ENCODE results near the gene EPHA7. TPM values are rescaled to one million over a fixed set of nuclear protein-coding genes. Genes with fewer than 3 reads are reported as not detected.

EPHA7 gene
- total RNA-seq, 2 experiments from 2014 or later, result not detected

DNA sequence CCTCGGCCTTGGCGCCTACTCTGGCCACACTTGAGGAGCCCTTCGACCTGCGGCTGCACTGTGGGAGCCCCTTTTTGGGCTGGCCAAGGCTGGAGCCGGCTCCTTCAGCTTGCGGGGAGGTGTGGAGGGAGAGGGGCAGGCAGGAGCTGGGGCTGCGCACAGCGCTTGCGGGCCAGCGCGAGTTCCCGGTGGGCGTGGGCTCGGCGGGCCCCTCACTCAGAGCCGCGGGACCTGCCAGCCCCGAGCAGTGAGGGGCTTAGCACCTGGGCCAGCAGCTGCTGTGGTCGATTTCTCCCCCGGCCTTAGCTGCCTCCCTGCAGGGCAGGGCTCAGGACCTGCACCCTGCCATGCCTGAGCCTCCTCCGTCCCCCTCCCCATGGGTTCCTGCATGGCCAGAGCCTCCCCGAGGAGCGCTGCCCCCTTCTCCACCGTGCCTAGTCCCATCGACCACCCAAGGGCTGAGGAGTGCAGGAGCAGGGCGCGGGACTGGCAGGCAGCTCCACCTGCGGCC lies 136.8 kb downstream of the EPHA7 start:
- H3K9me3 Mint-ChIP-seq, result peaks cover 5% of the 10 kb centered on the region
- H3K4me3 Mint-ChIP-seq, result no peak overlapping the region
- TF ChIP-seq, protein P1, sequence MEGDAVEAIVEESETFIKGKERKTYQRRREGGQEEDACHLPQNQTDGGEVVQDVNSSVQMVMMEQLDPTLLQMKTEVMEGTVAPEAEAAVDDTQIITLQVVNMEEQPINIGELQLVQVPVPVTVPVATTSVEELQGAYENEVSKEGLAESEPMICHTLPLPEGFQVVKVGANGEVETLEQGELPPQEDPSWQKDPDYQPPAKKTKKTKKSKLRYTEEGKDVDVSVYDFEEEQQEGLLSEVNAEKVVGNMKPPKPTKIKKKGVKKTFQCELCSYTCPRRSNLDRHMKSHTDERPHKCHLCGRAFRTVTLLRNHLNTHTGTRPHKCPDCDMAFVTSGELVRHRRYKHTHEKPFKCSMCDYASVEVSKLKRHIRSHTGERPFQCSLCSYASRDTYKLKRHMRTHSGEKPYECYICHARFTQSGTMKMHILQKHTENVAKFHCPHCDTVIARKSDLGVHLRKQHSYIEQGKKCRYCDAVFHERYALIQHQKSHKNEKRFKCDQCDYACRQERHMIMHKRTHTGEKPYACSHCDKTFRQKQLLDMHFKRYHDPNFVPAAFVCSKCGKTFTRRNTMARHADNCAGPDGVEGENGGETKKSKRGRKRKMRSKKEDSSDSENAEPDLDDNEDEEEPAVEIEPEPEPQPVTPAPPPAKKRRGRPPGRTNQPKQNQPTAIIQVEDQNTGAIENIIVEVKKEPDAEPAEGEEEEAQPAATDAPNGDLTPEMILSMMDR (IDR thresholded peaks at IDR 0.05), result no peak
- ChIA-PET CTCF (no interaction called here), POLR2A (no interaction called here)
- Histone ChIP-seq H3K4me3 (ENCODE audit: low read length) (no peak overlapping the region), H3K27ac (ENCODE audit: low read depth in 1 of 2, low read length in 2 of 2) (no peak overlapping the region), H3K4me1 (ENCODE audit: insufficient read depth, low read length) (no peaks in the 10 kb centered on the region), H3K27me3 (ENCODE audit: control insufficient read depth in 1 of 2, insufficient read depth in 2 of 2, low read length in 2 of 2) (no peaks in the 10 kb centered on the region), H3K36me3 (ENCODE audit: insufficient read depth, low read length) (no peaks in the 10 kb centered on the region), H3K9me3 (ENCODE audit: control insufficient read depth in 1 of 2, insufficient read depth in 1 of 2, low read length in 2 of 2) (peaks cover 0 to 7% of the 10 kb centered on the region in 2 experiments)
- intact Hi-C loops (cut with DNase I, micrococcal nuclease), result no loop called here
- no peak for ATAC-seq (ENCODE audit: poor library complexity)
- H3K36me3 Mint-ChIP-seq (ENCODE audit: low read depth), result no peaks in the 10 kb centered on the region
- no peak overlapping the region for H3K27ac Mint-ChIP-seq
- DNase-seq, result peak in 1 of 14 experiments; percentile 9
- H3K4me1 Mint-ChIP-seq (ENCODE audit: low read depth), result no peaks in the 10 kb centered on the region
- H3K27me3 Mint-ChIP-seq, result no peaks in the 10 kb centered on the region

DNA sequence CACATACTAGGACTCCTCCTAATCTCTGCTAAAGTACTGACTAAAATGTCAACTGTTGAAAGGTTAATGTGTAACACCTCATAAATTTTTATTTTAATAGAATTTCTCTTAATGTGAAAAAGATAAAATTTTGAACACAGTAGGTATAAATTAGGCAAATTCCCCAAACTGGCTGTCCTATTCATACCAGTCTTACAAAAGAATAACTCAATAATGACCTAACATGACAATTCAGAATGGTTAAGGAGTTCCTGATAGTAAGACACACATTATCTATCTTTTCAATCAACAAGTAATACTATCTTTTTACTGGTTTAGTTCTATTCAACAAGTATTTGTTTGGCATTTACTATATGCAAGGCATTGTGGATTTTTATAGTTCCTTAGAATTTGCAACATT lies 141.1 kb downstream of the EPHA7 start:
- Mint-ChIP-seq H3K4me1 (ENCODE audit: low read depth) (no peaks in the 10 kb centered on the region), H3K36me3 (ENCODE audit: low read depth) (no peaks in the 10 kb centered on the region), H3K27ac (no peak overlapping the region), H3K9me3 (no peaks in the 10 kb centered on the region), H3K4me3 (no peak overlapping the region), H3K27me3 (no peaks in the 10 kb centered on the region)
- CTCF ChIA-PET, result no interaction called here
- TF ChIP-seq, protein P1 (IDR thresholded peaks at IDR 0.05), result no peak
- ATAC-seq (ENCODE audit: poor library complexity) (no peak), DNase-seq (no peak)
- intact Hi-C loops (cut with DNase I, micrococcal nuclease), result no loop called here
- POLR2A ChIA-PET, result no interaction called here
- no peak overlapping the region for H3K27ac ChIP-seq (ENCODE audit: low read depth in 1 of 2, low read length in 2 of 2)
- no peaks in the 10 kb centered on the region for H3K36me3 ChIP-seq (ENCODE audit: insufficient read depth, low read length)
- H3K4me1 ChIP-seq (ENCODE audit: insufficient read depth, low read length), result no peaks in the 10 kb centered on the region
- no peaks in the 10 kb centered on the region for H3K27me3 ChIP-seq (ENCODE audit: control insufficient read depth in 1 of 2, insufficient read depth in 2 of 2, low read length in 2 of 2)
- peaks cover 0 to 7% of the 10 kb centered on the region in 2 experiments for H3K9me3 ChIP-seq (ENCODE audit: control insufficient read depth in 1 of 2, insufficient read depth in 1 of 2, low read length in 2 of 2)
- no peak overlapping the region for H3K4me3 ChIP-seq (ENCODE audit: low read length)

DNA sequence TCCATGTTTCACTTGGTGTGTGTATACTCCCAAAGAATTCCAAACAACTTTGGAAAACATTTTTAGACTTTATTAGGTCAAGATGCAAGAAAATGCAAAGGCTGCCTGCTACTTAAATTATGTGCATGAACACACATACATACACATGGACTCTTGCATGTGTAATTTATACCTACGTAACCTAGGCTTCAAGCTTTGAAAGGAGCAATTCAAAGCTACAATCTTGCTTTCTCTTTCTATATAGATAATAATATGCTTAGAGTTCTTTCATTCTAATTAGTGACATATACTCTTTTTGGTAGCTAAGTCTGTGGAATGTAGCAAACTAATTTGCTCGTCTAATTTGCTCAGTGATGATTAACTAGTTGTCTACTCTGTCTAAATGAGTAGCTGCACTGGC lies 146.5 kb downstream of the EPHA7 start:
- Histone ChIP-seq H3K36me3 (ENCODE audit: insufficient read depth, low read length) (no peaks in the 10 kb centered on the region), H3K27ac (ENCODE audit: low read depth in 1 of 2, low read length in 2 of 2) (no peak overlapping the region), H3K4me3 (ENCODE audit: low read length) (no peak overlapping the region), H3K9me3 (ENCODE audit: control insufficient read depth in 1 of 2, insufficient read depth in 1 of 2, low read length in 2 of 2) (no peaks in the 10 kb centered on the region), H3K4me1 (ENCODE audit: insufficient read depth, low read length) (no peaks in the 10 kb centered on the region), H3K27me3 (ENCODE audit: control insufficient read depth in 1 of 2, insufficient read depth in 2 of 2, low read length in 2 of 2) (no peaks in the 10 kb centered on the region)
- Mint-ChIP-seq H3K27me3 (no peaks in the 10 kb centered on the region), H3K4me3 (no peak overlapping the region), H3K4me1 (ENCODE audit: low read depth) (no peaks in the 10 kb centered on the region), H3K36me3 (ENCODE audit: low read depth) (no peaks in the 10 kb centered on the region), H3K27ac (no peak overlapping the region), H3K9me3 (no peaks in the 10 kb centered on the region)
- TF ChIP-seq, protein P1 (IDR thresholded peaks at IDR 0.05), result no peak
- ChIA-PET POLR2A (no interaction called here), CTCF (interaction anchor here (1.2 kb wide), 1 partner anchor 12 kb away, joined by 4 read pairs; no protein-coding TSS in a partner anchor)
- intact Hi-C loops (cut with DNase I, micrococcal nuclease), result no loop called here
- ATAC-seq (ENCODE audit: poor library complexity), result no peak
- no peak for DNase-seq

Data from CD4-positive, alpha-beta T cell (primary cell).